A549 (cell line): Measurements from ENCODE around the gene SLC29A4.

Source experiments
- CTCF ChIP-seq: fragments of >200 bp; sonication (Bioruptor Twin); formaldehyde crosslinking; IDR thresholded peaks from 3 replicates; pipeline ENCODE4 v1.5.1; 2016
- GATA3 ChIP-seq: IDR thresholded peaks from 2 replicates; pipeline ENCODE4 v1.6.1; 2012; ENCODE audit warnings: borderline replicate concordance

GRCh38 chr7:5255832-5256231 lies 26.9 kb upstream of the SLC29A4 start:
- no peak for TF ChIP-seq GATA3
- TF ChIP-seq CTCF = no peak
